K562 (cell line): Measurements from ENCODE around the gene RGS19. TPM values are rescaled to one million over a fixed set of nuclear protein-coding genes. Genes with fewer than 3 reads are reported as not detected.

Experiments used
- ATAC-seq: fragments of 200-7000 bp; cut with Tn5 transposase; 3 replicates; pipeline ENCODE4 v1.9.1; 2020; ENCODE audit warnings: moderate library complexity
- BruUV-seq: library from RNA; stranded (reverse); fragments of 400-500 nt; replicated peaks from 2 replicates; lab custom pipeline; 2021; lab: Mats Ljungman, UMichigan
- CTCF ChIA-PET: fragments of 300-600 bp; formaldehyde crosslinking; extraction: SDS; loops from one replicate; lab custom pipeline; 2021; ENCODE audit warnings: low intra/inter-chr PET ratio; lab: Yijun Ruan, JAX
- POLR2A ChIA-PET: fragments of 300-600, 350-650 bp; sonication (Branson Sonifier 250); formaldehyde crosslinking; extraction: SDS; loops from one replicate; lab custom pipeline; 2021; ENCODE audit warnings: antibody characterized with exemption, inconsistent platforms; lab: Yijun Ruan, JAX
- DNase-seq, 4 experiments: peaks; one replicate each; pipeline versions ENCODE4 v3.0.0 to v3.0.0-alpha.2; 2011 to 2018; ENCODE audit warnings: low spot score in 3 of 4, mixed read lengths in 3 of 4; ENCODE audit errors: extremely low read depth in 1 of 4
- FAIRE-seq: peaks from 2 replicates; lab custom pipeline; 2011; peaks lifted over from hg19 to GRCh38; lab: Jason Lieb, UNC
- H2AFZ ChIP-seq: 2 replicates; pipeline ENCODE4 v1.6.0; 2011; ENCODE audit warnings: low read depth, low read length, control low read depth, inconsistent platforms
- H3K27ac ChIP-seq: fragments of 200-600 bp; 3 replicates; pipeline ENCODE4 v1.8.0; 2011; ENCODE audit warnings: low read depth, mild to moderate bottlenecking, control low read depth, inconsistent platforms, low read length, moderate library complexity, mixed read lengths; ENCODE audit errors: extremely low read depth
- H3K27me3 ChIP-seq, 2 experiments: fragments of 300-600 bp in 1 of 2; 2 replicates in 1 of 2; 3 replicates in 1 of 2; pipeline versions ENCODE4 v1.6.0 to v1.8.0; 2011; ENCODE audit warnings: inconsistent platforms in 2 of 2, low read length in 2 of 2, mild to moderate bottlenecking in 1 of 2, mixed read lengths in 1 of 2, moderate library complexity in 1 of 2; ENCODE audit not compliant: control insufficient read depth in 2 of 2, insufficient read depth in 2 of 2
- H3K36me3 ChIP-seq: fragments of 300-600 bp; 3 replicates; pipeline ENCODE4 v1.8.0; 2011; ENCODE audit warnings: mild to moderate bottlenecking, low read length, inconsistent platforms; ENCODE audit not compliant: control insufficient read depth, insufficient read depth
- H3K4me1 ChIP-seq, 2 experiments: fragments of 200-600 bp in 1 of 2; replicated peaks in 1 of 2; 2 replicates in 1 of 2; 3 replicates in 1 of 2; pipeline versions ENCODE4 v1.5.1 to v1.8.0; 2011; ENCODE audit warnings: inconsistent platforms in 2 of 2, low read length in 2 of 2, mild to moderate bottlenecking in 1 of 2, mixed read lengths in 1 of 2, moderate library complexity in 1 of 2; ENCODE audit not compliant: control insufficient read depth in 2 of 2, insufficient read depth in 2 of 2
- H3K4me2 ChIP-seq: 2 replicates; pipeline ENCODE4 v1.6.1; 2011; ENCODE audit warnings: low read length, control low read depth, inconsistent platforms, mixed read lengths; ENCODE audit not compliant: insufficient read depth
- H3K4me3 ChIP-seq: fragments of 200-600 bp; sonication (generic), shearing (Covaris generic); 2 replicates; pipeline ENCODE4 v1.5.1; 2016; ENCODE audit warnings: control low read depth, inconsistent platforms
- H3K79me2 ChIP-seq: fragments of 200-600 bp; 3 replicates; pipeline ENCODE4 v1.8.0; 2011; ENCODE audit warnings: low read length, inconsistent platforms; ENCODE audit not compliant: control insufficient read depth, insufficient read depth
- H3K9ac ChIP-seq, 2 experiments: 2 replicates each; pipeline versions ENCODE4 v1.6.0 to v1.6.1; 2011; ENCODE audit warnings: low read depth in 2 of 2, low read length in 2 of 2, control low read depth in 1 of 2, inconsistent platforms in 1 of 2, mild to moderate bottlenecking in 1 of 2, mixed read lengths in 1 of 2; ENCODE audit not compliant: insufficient read depth in 1 of 2
- H3K9me1 ChIP-seq: one replicate; pipeline ENCODE4 v1.6.0; 2011; ENCODE audit warnings: inconsistent platforms, mild to moderate bottlenecking, low read length, moderate library complexity; ENCODE audit not compliant: control insufficient read depth, insufficient read depth
- H3K9me3 ChIP-seq: replicated peaks from 2 replicates; pipeline ENCODE4 v1.5.1; 2011; ENCODE audit warnings: low read depth, low read length, inconsistent platforms; ENCODE audit not compliant: control insufficient read depth, insufficient read depth
- H4K20me1 ChIP-seq: replicated peaks from 2 replicates; pipeline ENCODE4 v1.6.1; 2011; ENCODE audit warnings: low read length, inconsistent platforms, mixed read lengths; ENCODE audit not compliant: control insufficient read depth, insufficient read depth
- ARHGAP35 ChIP-seq: fragments of 450-650 bp; IDR thresholded peaks from 2 replicates; pipeline ENCODE4 v1.6.1; 2018; ENCODE audit not compliant: partially characterized antibody
- ARID4B ChIP-seq: sonication (generic); formaldehyde crosslinking; IDR thresholded peaks from 2 replicates; pipeline ENCODE4 v1.8.0; 2022; ENCODE audit warnings: mild to moderate bottlenecking, missing genetic modification reagents
- FOXA3 ChIP-seq, 2 experiments: fragments of 450-650 bp in 1 of 2; sonication (generic) in 1 of 2; formaldehyde crosslinking; IDR thresholded peaks in 1 of 2; conservative IDR thresholded peaks in 1 of 2; 2 replicates each; pipeline versions ENCODE4 v1.4.0 to v1.8.0; 2020 to 2022; ENCODE audit warnings: mild to moderate bottlenecking in 2 of 2, missing genetic modification reagents in 1 of 2
- KAT7 ChIP-seq: sonication (generic); formaldehyde crosslinking; IDR thresholded peaks from 2 replicates; pipeline ENCODE4 v1.8.0; 2022; ENCODE audit warnings: missing genetic modification reagents, mild to moderate bottlenecking, borderline replicate concordance
- NFATC3 ChIP-seq: fragments of 450-650 bp; IDR thresholded peaks from 2 replicates; pipeline ENCODE4 v1.6.1; 2017; ENCODE audit warnings: mild to moderate bottlenecking
- WGBS: fragments of 100-300 bp; shearing (Covaris generic); methylation state at CpG from one replicate; pipeline ENCODE4 v1.1.6; 2016; ENCODE audit warnings: low coverage, mixed read lengths; ENCODE audit not compliant: insufficient coverage; ENCODE audit errors: missing lambda C conversion rate; 5-methylcytosine and 5-hydroxymethylcytosine counted together
- in situ Hi-C: fragments of 300-500 bp; cut with MboI; formaldehyde crosslinking; loops from 4 replicates; pipeline ENCODE4 v1.15.0; 2018; ENCODE audit warnings: inconsistent platforms, mixed read lengths
- intact Hi-C: fragments of 100-400 bp; cut with micrococcal nuclease; formaldehyde crosslinking; loops from 2 replicates; pipeline ENCODE4 v1.14.2; 2022
- polyA plus RNA-seq, 8 experiments: library from polyadenylated mRNA; depleted of rRNA in 4 of 8; stranded (reverse) in 5 of 8; unstranded in 3 of 8; fragments of >200 nt; fragmentation: Nextera tagmentation in 2 of 8; fragmentation: Illumina TruSeq in 1 of 8; extraction: Ambion mirVana in 2 of 8; extraction: Trizol in 1 of 8; gene quantifications; 2 replicates each; pipeline versions ENCODE4 v1.2.1 to v1.2.3, GENCODE V29; 2011 to 2014; ENCODE audit warnings: inconsistent platforms in 1 of 8, missing spikeins in 1 of 8
- total RNA-seq, 7 experiments: library from RNA; depleted of rRNA in 6 of 7; stranded (reverse); fragments of >200 nt in 6 of 7; fragmentation: Illumina TruSeq in 2 of 7; extraction: Trizol in 2 of 7; gene quantifications; 2 replicates each; pipeline versions ENCODE4 v1.2.1 to v1.2.3, GENCODE V29; 2011 to 2021; ENCODE audit warnings: low replicate concordance in 1 of 7

Gene RGS19
- total and polyA plus RNA-seq, 9 of the 15 experiments (the other 6 are each of a cell fraction or from before 2014, with no cell fraction given) = 0.41 to 23.7 (median 14.6) TPM

DNA sequence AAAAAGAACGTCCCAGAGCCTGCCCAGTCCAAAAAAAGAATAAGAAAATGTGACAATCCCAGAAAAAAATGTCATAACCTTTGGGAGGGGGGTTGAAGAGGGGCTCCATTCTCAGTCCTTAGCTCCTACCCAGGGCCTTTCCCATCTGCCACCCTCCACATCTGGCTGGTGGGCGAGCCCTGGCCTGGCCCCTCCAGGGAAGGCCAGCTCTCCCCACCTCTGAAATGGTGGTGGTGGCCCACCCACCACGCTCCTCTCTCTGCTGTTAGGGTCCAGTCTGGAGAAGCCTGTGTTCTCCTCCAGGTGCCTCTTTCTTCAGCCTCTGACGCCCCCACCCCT, 415 bp downstream of the RGS19 start:
- H3K9ac ChIP-seq = peak overlapping the region; percentile 78 to 94
- no peaks in the 10 kb centered on the region for H4K20me1 ChIP-seq
- FAIRE-seq = no peak
- ChIA-PET POLR2A (interaction anchor here (0.6 to 1.3 kb wide), 3 partner anchors 18 to 120 kb away, joined by 3 read pairs; no protein-coding TSS in a partner anchor), CTCF (no interaction called here)
- H3K4me1 ChIP-seq = peaks cover 16 to 84% of the 10 kb centered on the region in 2 experiments; a peak in 4 of 5 replicates
- in situ Hi-C loops = no loop called here
- H3K9me3 ChIP-seq = no peaks in the 10 kb centered on the region
- peak overlapping the region; percentile 80 for H2AFZ ChIP-seq
- H3K9me1 ChIP-seq = no peaks in the 10 kb centered on the region
- DNase-seq = no peak
- ATAC-seq = no peak
- peak overlapping the region; percentile 70 for H3K4me3 ChIP-seq
- H3K4me2 ChIP-seq = peak overlapping the region; percentile 70
- peaks cover 10% of the 10 kb centered on the region; the same call in 2 of the 3 replicates for H3K79me2 ChIP-seq
- 15% methylated on average over 3 of the region's 4 CpGs for WGBS
- peaks cover 0 to 2% of the 10 kb centered on the region in 2 experiments; a peak in 2 of 5 replicates for H3K27me3 ChIP-seq
- BruUV-seq = TSS peak; percentile 66
- intact Hi-C loops = no loop called here
- peak overlapping the region; percentile 75; the same call in 2 of the 3 replicates for H3K27ac ChIP-seq
- TF ChIP-seq FOXA3 (CRISPR knock-in tag; conservative IDR thresholded peaks at IDR 0.05 in 1 of 2, IDR thresholded peaks at IDR 0.05 in 1 of 2) (peak in 1 of 2 experiments; percentile 17; a peak in 1 of 4 replicates), ARID4B (peak; percentile 43; the same call in 1 of the 2 replicates), ARHGAP35 (peak; percentile 49), KAT7 (CRISPR knock-in tag) (0 out of 2 replicates have a peak, but pooled peaks have one; percentile 57), NFATC3 (no peak)
- H3K36me3 ChIP-seq = peaks cover 4% of the 10 kb centered on the region; the same call in 1 of the 3 replicates
